Gastrocnemius medialis (tissue), 4 donors: ENCODE data around the gene ZCWPW1. TPM values are rescaled to one million over a fixed set of nuclear protein-coding genes. Genes with fewer than 3 reads are reported as not detected.

Experiments
- ATAC-seq, 2 donors: fragments of 150-250 bp; one replicate each; pipeline ENCODE4 v1.9.1; 2016
- DNase-seq, 2 donors: peaks; one replicate each; pipeline ENCODE4 v3.0.0-alpha.2; 2019
- H3K27ac ChIP-seq, 4 donors: fragments of 200-600 bp; sonication (generic); 1 replicate in 1 of 4; 2 replicates in 3 of 4; pipeline ENCODE4 v1.5.1; 2016 to 2018; ENCODE audit warnings: mild to moderate bottlenecking in 2 of 4, moderate library complexity in 1 of 4
- H3K27me3 ChIP-seq, 3 donors: fragments of 200-600 bp; sonication (generic) in 2 of 3; 1 replicate in 1 of 3; 2 replicates in 2 of 3; pipeline versions ENCODE4 v1.5.1 to v1.6.0; 2016 to 2019; ENCODE audit warnings: mild to moderate bottlenecking in 1 of 3, moderate library complexity in 1 of 3
- H3K36me3 ChIP-seq, 2 donors: fragments of 200-600 bp; sonication (generic) in 1 of 2; one replicate each; pipeline ENCODE4 v1.5.1; 2017 to 2018
- H3K4me1 ChIP-seq, 2 donors: fragments of 200-600 bp; sonication (generic) in 1 of 2; one replicate each; pipeline ENCODE4 v1.5.1; 2016 to 2017; ENCODE audit warnings: mild to moderate bottlenecking in 2 of 2
- H3K4me3 ChIP-seq, 4 donors: fragments of 200-600 bp; sonication (generic) in 3 of 4; 1 replicate in 1 of 4; 2 replicates in 3 of 4; pipeline ENCODE4 v1.5.1; 2016 to 2019; ENCODE audit warnings: mild to moderate bottlenecking in 2 of 4
- H3K9me3 ChIP-seq, 3 donors: fragments of 200-600 bp; sonication (generic) in 2 of 3; 1 replicate in 1 of 3; 2 replicates in 2 of 3; pipeline ENCODE4 v1.5.1; 2016 to 2019
- POLR2A ChIP-seq, 2 donors: fragments of 450-650 bp; IDR thresholded peaks; one replicate each; pipeline ENCODE4 v1.6.1; 2017; ENCODE audit warnings: antibody characterized with exemption in 2 of 2, mild to moderate bottlenecking in 2 of 2, moderate library complexity in 2 of 2
- in situ Hi-C, 4 donors: fragments of 200-750 bp; cut with MboI; loops; one replicate each; pipeline versions ENCODE4 v1.15.0 to v1.8.0; 2017; ENCODE audit warnings: low sequenced_read_pairs in 4 of 4
- intact Hi-C: fragments of 100-400 bp; cut with DNase I; formaldehyde crosslinking; loops from one replicate; pipeline ENCODE4 v1.15.1; 2023; ENCODE audit warnings: low total_unique reads
- total RNA-seq, 4 donors: library from RNA; depleted of rRNA; stranded (reverse); fragments of >200 nt; gene quantifications; one replicate each; pipeline versions ENCODE4 v1.1.0 to v1.2.3, GENCODE V29; 2016
- TF ChIP-seq, protein P1 (sequence below), 5 experiments: fragments of 450-650 bp in 3 of 5; fragments of 200-600 bp in 2 of 5; sonication (generic) in 2 of 5; IDR thresholded peaks in 4 of 5; conservative IDR thresholded peaks in 1 of 5; 1 replicate in 4 of 5; 2 replicates in 1 of 5; pipeline ENCODE4 v1.5.1; 2016 to 2019; ENCODE audit warnings: antibody characterized with exemption in 5 of 5, mild to moderate bottlenecking in 3 of 5, moderate library complexity in 3 of 5

The ZCWPW1 gene
- total RNA-seq, 4 donors from 2014 or later = 1.6 to 8.5 (median 2.7) TPM

DNA sequence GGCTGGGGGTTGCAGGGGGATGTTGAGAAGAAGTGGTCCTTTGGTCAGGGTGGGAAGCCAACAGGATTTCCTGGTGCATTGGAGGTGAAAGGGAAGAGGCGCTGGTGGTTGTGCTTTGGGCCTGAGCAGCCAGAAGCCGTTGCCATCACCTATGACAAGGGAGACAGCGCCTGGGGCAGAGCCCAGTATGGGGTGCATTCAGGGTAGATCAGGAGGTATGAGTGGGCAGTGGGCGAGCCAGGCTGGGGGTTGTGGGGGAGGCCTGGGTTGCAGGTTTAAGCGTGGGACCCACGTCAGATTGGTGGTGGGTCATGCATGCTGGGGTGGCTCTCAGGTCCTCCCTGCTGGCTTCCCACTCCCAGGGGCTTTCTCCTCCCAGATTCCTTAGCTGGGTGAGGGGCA, 76.8 kb downstream of the ZCWPW1 start:
- Histone ChIP-seq H3K9me3 (no peaks in the 10 kb centered on the region), H3K36me3 (peaks cover 0 to 97% of the 10 kb centered on the region in 2 donors), H3K27ac (no peak overlapping the region), H3K4me3 (no peak overlapping the region), H3K27me3 (no peaks in the 10 kb centered on the region), H3K4me1 (peaks cover 0 to 5% of the 10 kb centered on the region in 2 donors)
- in situ Hi-C loops = no loop called here
- TF ChIP-seq, protein P1, sequence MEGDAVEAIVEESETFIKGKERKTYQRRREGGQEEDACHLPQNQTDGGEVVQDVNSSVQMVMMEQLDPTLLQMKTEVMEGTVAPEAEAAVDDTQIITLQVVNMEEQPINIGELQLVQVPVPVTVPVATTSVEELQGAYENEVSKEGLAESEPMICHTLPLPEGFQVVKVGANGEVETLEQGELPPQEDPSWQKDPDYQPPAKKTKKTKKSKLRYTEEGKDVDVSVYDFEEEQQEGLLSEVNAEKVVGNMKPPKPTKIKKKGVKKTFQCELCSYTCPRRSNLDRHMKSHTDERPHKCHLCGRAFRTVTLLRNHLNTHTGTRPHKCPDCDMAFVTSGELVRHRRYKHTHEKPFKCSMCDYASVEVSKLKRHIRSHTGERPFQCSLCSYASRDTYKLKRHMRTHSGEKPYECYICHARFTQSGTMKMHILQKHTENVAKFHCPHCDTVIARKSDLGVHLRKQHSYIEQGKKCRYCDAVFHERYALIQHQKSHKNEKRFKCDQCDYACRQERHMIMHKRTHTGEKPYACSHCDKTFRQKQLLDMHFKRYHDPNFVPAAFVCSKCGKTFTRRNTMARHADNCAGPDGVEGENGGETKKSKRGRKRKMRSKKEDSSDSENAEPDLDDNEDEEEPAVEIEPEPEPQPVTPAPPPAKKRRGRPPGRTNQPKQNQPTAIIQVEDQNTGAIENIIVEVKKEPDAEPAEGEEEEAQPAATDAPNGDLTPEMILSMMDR (IDR thresholded peaks at IDR 0.05 in 4 of 5, conservative IDR thresholded peaks at IDR 0.05 in 1 of 5) = no peak
- TF ChIP-seq POLR2A (IDR thresholded peaks at IDR 0.05) = no peak
- intact Hi-C loops = no loop called here
- DNase-seq = no peak
- no peak for ATAC-seq

Other genes with a start within 250 kb of the ZCWPW1 start
- gene PVRIG, start 208.8 kb downstream of the ZCWPW1 start, total RNA-seq = not detected
- gene SPDYE3, start 121.0 kb downstream of the ZCWPW1 start, total RNA-seq = not detected
- gene PILRB, start 70.6 kb downstream of the ZCWPW1 start, total RNA-seq = 10 to 100 TPM; 11.8 to 32.4 (median 20.8) TPM
- gene PILRA, start 55.2 kb downstream of the ZCWPW1 start, total RNA-seq = 1 to 10 TPM in 3 of 4 donors, under 1 TPM in 1; 0.62 to 5.4 (median 2.0) TPM
- gene MEPCE, start 1.1 kb upstream of the ZCWPW1 start, total RNA-seq = 10 to 100 TPM; 23.5 to 39.9 (median 28.6) TPM
- 10 to 100 TPM in 3 of 4 donors, 1 to 10 TPM in 1; 5.1 to 16.0 (median 13.0) TPM for gene PPP1R35, start 7.8 kb upstream of the ZCWPW1 start, total RNA-seq
- under 1 TPM in 1 of 4 donors, not detected in 3; 0.29 TPM for gene SPACDR, start 35.6 kb upstream of the ZCWPW1 start, total RNA-seq
- gene TSC22D4, start 50.5 kb upstream of the ZCWPW1 start, total RNA-seq = 10 to 100 TPM; 14.3 to 25.5 (median 21.2) TPM
- gene NYAP1, start 55.2 kb upstream of the ZCWPW1 start, total RNA-seq = under 1 TPM in 1 of 4 donors, not detected in 3; 0.29 TPM
- 10 to 100 TPM; 10.7 to 16.4 (median 13.5) TPM for gene AGFG2, start 110.5 kb upstream of the ZCWPW1 start, total RNA-seq
- under 1 TPM in 1 of 4 donors, not detected in 3; 0.49 TPM for gene SAP25, start 145.2 kb upstream of the ZCWPW1 start, total RNA-seq
- 100 to 1,000 TPM in 1 of 4 donors, 10 to 100 TPM in 3; 71.1 to 105 (median 89.0) TPM for gene LRCH4, start 157.4 kb upstream of the ZCWPW1 start, total RNA-seq
- gene FBXO24, start 157.6 kb upstream of the ZCWPW1 start, total RNA-seq = not detected
- gene PCOLCE, start 173.7 kb upstream of the ZCWPW1 start, total RNA-seq = 10 to 100 TPM in 1 of 4 donors, 1 to 10 TPM in 3; 1.6 to 17.3 (median 5.7) TPM
- gene MOSPD3, start 183.8 kb upstream of the ZCWPW1 start, total RNA-seq = 1 to 10 TPM; 3.5 to 9.1 (median 4.6) TPM
- gene TFR2, start 212.8 kb upstream of the ZCWPW1 start, total RNA-seq = 1 to 10 TPM in 2 of 4 donors, not detected in 2; 1.0 to 1.3 TPM
- not detected for gene ACTL6B, start 227.7 kb upstream of the ZCWPW1 start, total RNA-seq
- 100 to 1,000 TPM; 108 to 163 (median 129) TPM for gene GNB2, start 245.0 kb upstream of the ZCWPW1 start, total RNA-seq